Liver (tissue), 9 donors: ENCODE results near the gene CDCA8. TPM values are rescaled to one million over a fixed set of nuclear protein-coding genes. Genes with fewer than 3 reads are reported as not detected.

Source experiments
- DNase-seq: peaks from one replicate; pipeline ENCODE4 v3.0.0-alpha.2; 2017; ENCODE audit warnings: low spot score
- H3K27ac ChIP-seq, 2 donors: one replicate each; pipeline ENCODE4 v1.7.0; 2013; ENCODE audit warnings: inconsistent platforms in 2 of 2, low read length in 2 of 2, control low read depth in 1 of 2, low read depth in 1 of 2, mild to moderate bottlenecking in 1 of 2
- H3K27me3 ChIP-seq, 4 donors: one replicate each; pipeline versions ENCODE4 v1.6.1 to v1.7.0; 2013; ENCODE audit warnings: low read length in 3 of 4, inconsistent platforms in 1 of 4, mild to moderate bottlenecking in 1 of 4, moderate library complexity in 1 of 4; ENCODE audit not compliant: control insufficient read depth in 4 of 4, insufficient read depth in 4 of 4
- H3K36me3 ChIP-seq, 4 donors: one replicate each; pipeline versions ENCODE4 v1.6.1 to v1.7.0; 2013; ENCODE audit warnings: low read length in 3 of 4, mild to moderate bottlenecking in 3 of 4, low read depth in 1 of 4, moderate library complexity in 1 of 4; ENCODE audit not compliant: control insufficient read depth in 4 of 4, insufficient read depth in 3 of 4
- H3K4me1 ChIP-seq, 4 donors: one replicate each; pipeline versions ENCODE4 v1.6.1 to v1.7.0; 2013; ENCODE audit warnings: low read length in 3 of 4, mild to moderate bottlenecking in 3 of 4, moderate library complexity in 1 of 4; ENCODE audit not compliant: control insufficient read depth in 4 of 4, insufficient read depth in 4 of 4
- H3K4me3 ChIP-seq, 3 donors: one replicate each; pipeline versions ENCODE4 v1.6.1 to v1.7.0; 2013; ENCODE audit warnings: low read length in 3 of 3, control low read depth in 1 of 3, low read depth in 1 of 3, mild to moderate bottlenecking in 1 of 3
- H3K9ac ChIP-seq, 2 donors: one replicate each; pipeline ENCODE4 v1.7.0; 2013; ENCODE audit warnings: low read length in 2 of 2, mild to moderate bottlenecking in 2 of 2, moderate library complexity in 2 of 2, control low read depth in 1 of 2, low read depth in 1 of 2
- H3K9me3 ChIP-seq, 4 donors: one replicate each; pipeline versions ENCODE4 v1.6.1 to v1.7.0; 2013; ENCODE audit warnings: low read length in 3 of 4; ENCODE audit not compliant: control insufficient read depth in 4 of 4
- EGR1 ChIP-seq, 2 donors: IDR thresholded peaks; 2 replicates each; pipeline ENCODE4 v1.6.1; 2016 to 2018; ENCODE audit warnings: antibody characterized with exemption in 2 of 2, low read depth in 2 of 2
- FOXA1 ChIP-seq: IDR thresholded peaks from 2 replicates; pipeline ENCODE4 v1.6.1; 2016; ENCODE audit warnings: antibody characterized with exemption
- FOXA2 ChIP-seq: IDR thresholded peaks from 2 replicates; pipeline ENCODE4 v1.6.1; 2016; ENCODE audit warnings: antibody characterized with exemption
- GABPA ChIP-seq, 2 donors: IDR thresholded peaks in 1 of 2; conservative IDR thresholded peaks in 1 of 2; 2 replicates each; pipeline ENCODE4 v1.6.1; 2016; ENCODE audit warnings: antibody characterized with exemption in 2 of 2, mild to moderate bottlenecking in 1 of 2, moderate library complexity in 1 of 2
- HNF4A ChIP-seq, 2 donors: conservative IDR thresholded peaks; 2 replicates each; pipeline ENCODE4 v1.6.1; 2016; ENCODE audit warnings: antibody characterized with exemption in 2 of 2, mild to moderate bottlenecking in 2 of 2
- HNF4G ChIP-seq: IDR thresholded peaks from 2 replicates; pipeline ENCODE4 v1.6.1; 2016; ENCODE audit warnings: antibody characterized with exemption
- JUND ChIP-seq, 2 donors: IDR thresholded peaks; 2 replicates each; pipeline ENCODE4 v1.6.1; 2016; ENCODE audit warnings: antibody characterized with exemption in 2 of 2
- NR2F2 ChIP-seq: IDR thresholded peaks from 2 replicates; pipeline ENCODE4 v1.6.1; 2016; ENCODE audit warnings: antibody characterized with exemption
- RAD21 ChIP-seq, 2 donors: IDR thresholded peaks; 2 replicates each; pipeline ENCODE4 v1.6.1; 2016; ENCODE audit warnings: antibody characterized with exemption in 2 of 2, mild to moderate bottlenecking in 2 of 2
- RXRA ChIP-seq, 2 donors: IDR thresholded peaks; 2 replicates each; pipeline ENCODE4 v1.6.1; 2017 to 2018; ENCODE audit warnings: antibody characterized with exemption in 2 of 2, mild to moderate bottlenecking in 1 of 2
- TAF1 ChIP-seq: conservative IDR thresholded peaks from 2 replicates; pipeline ENCODE4 v1.6.1; 2016; ENCODE audit warnings: antibody characterized with exemption, mild to moderate bottlenecking
- YY1 ChIP-seq: IDR thresholded peaks from 2 replicates; pipeline ENCODE4 v1.6.1; 2016; ENCODE audit warnings: antibody characterized with exemption, mild to moderate bottlenecking
- WGBS: extraction: QIAGEN DNeasy Blood & Tissue Kit; methylation state at CpG from one replicate; pipeline ENCODE4 v1.1.7; 2013; 5-methylcytosine and 5-hydroxymethylcytosine counted together
- polyA plus RNA-seq, 2 donors: library from polyadenylated mRNA; stranded (reverse) in 1 of 2; unstranded in 1 of 2; fragments of 200-250 nt in 1 of 2; fragments of >200 nt in 1 of 2; fragmentation: Nextera tagmentation in 1 of 2; extraction: Ambion mirVana in 1 of 2; gene quantifications; one replicate each; pipeline versions ENCODE4 v1.2.1 to v1.2.3, GENCODE V29; 2013 to 2015
- total RNA-seq, 2 donors: library from RNA; depleted of rRNA; stranded (reverse); fragments of >200 nt; gene quantifications; one replicate each; pipeline ENCODE4 v1.2.3, GENCODE V29; 2014
- TF ChIP-seq, protein P1 (sequence below): IDR thresholded peaks from 2 replicates; pipeline ENCODE4 v1.6.1; 2016; ENCODE audit warnings: antibody characterized with exemption, mild to moderate bottlenecking
- TF ChIP-seq, protein P2 (sequence below): IDR thresholded peaks from 2 replicates; pipeline ENCODE4 v1.6.1; 2016; ENCODE audit warnings: antibody characterized with exemption
- TF ChIP-seq, protein P3 (sequence below): IDR thresholded peaks from 2 replicates; pipeline ENCODE4 v1.6.1; 2016; ENCODE audit warnings: antibody characterized with exemption
- TF ChIP-seq, protein P4 (sequence below): IDR thresholded peaks from 2 replicates; pipeline ENCODE4 v1.6.1; 2016; ENCODE audit warnings: antibody characterized with exemption
- donor health status: healthy.
- donor health status: healthy.
- donor health status: healthy.
- donor health status: healthy.
- donor health status: healthy.

CDCA8 gene
- total and polyA plus RNA-seq, 4 donors = 0.25 to 16.5 (median 1.4) TPM

DNA sequence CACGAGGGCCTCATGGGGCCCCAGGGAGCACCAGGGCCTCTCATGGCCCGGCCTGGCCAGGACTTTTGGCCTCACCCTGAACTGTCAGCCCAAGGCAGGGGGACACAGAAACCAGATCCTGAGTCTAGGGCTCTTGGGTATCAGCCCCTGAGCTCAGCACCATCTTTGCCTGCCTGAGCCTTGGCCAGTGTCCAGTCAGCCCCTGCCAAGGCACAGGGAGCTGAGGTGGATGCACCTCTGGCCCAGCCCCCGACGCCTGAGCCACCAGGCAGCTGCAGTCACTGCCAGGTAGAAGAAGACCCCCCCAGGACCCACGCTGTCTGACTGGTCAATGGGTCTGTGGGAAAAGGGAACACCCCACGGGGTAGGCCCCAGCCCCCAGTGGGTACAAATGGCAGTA is 25.3 kb downstream of the CDCA8 start:
- WGBS = 89% methylated on average over 6 of the region's 6 CpGs

DNA sequence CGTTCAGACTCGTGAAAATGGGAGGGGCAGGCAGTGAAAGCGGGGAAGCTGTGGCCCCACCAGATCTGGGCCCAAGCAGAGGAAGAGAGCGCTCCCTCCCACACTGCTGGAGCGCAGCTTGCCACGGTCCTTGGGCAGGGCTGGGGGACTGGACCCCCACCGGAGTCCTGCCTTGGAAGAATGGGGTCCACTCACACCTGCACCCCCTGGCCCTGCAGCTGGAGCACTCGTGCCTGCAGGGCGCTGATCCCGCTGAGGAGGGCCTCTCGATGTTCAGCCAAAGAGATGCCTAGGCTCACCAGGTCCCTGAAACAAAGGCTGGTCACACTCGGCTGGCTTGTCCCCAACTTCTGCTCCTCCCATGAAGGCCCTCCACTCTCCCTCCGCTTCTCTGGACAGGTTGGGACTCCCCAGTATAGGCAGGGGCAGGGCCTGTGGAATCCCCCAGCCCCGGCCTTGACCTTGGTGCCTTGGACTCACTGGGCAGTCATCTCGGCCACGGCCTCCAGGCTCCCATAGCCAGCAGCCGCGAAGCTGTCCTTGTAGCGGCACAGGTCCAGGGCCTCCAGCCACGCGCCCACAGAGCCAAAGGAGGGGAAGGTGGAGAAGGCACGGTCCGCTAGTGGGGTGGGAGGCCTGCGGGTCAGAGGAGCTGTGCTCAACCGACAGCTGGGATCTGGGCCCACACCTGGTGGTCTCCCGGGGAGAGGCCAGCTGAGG is 26.0 kb downstream of the CDCA8 start:
- H3K27me3 ChIP-seq = no peaks in the 10 kb centered on the region
- H3K9ac ChIP-seq = no peak overlapping the region
- H3K36me3 ChIP-seq = no peaks in the 10 kb centered on the region
- H3K4me3 ChIP-seq = no peak overlapping the region
- no peak for DNase-seq
- H3K9me3 ChIP-seq = no peaks in the 10 kb centered on the region
- 90% methylated on average over 26 of the region's 26 CpGs for WGBS
- H3K27ac ChIP-seq = no peak overlapping the region
- H3K4me1 ChIP-seq = no peaks in the 10 kb centered on the region
- TF ChIP-seq GABPA (IDR thresholded peaks at IDR 0.05 in 1 of 2, conservative IDR thresholded peaks at IDR 0.05 in 1 of 2) (no peak), YY1 (no peak), HNF4A (conservative IDR thresholded peaks at IDR 0.05) (no peak), TAF1 (no peak), RAD21 (IDR thresholded peaks at IDR 0.05) (no peak), RXRA (IDR thresholded peaks at IDR 0.05) (no peak), FOXA2 (no peak), HNF4G (no peak), FOXA1 (no peak), EGR1 (IDR thresholded peaks at IDR 0.05; ENCODE audit: low read depth in 2 of 2) (no peak), NR2F2 (no peak), JUND (IDR thresholded peaks at IDR 0.05) (no peak)
- TF ChIP-seq, protein P1, sequence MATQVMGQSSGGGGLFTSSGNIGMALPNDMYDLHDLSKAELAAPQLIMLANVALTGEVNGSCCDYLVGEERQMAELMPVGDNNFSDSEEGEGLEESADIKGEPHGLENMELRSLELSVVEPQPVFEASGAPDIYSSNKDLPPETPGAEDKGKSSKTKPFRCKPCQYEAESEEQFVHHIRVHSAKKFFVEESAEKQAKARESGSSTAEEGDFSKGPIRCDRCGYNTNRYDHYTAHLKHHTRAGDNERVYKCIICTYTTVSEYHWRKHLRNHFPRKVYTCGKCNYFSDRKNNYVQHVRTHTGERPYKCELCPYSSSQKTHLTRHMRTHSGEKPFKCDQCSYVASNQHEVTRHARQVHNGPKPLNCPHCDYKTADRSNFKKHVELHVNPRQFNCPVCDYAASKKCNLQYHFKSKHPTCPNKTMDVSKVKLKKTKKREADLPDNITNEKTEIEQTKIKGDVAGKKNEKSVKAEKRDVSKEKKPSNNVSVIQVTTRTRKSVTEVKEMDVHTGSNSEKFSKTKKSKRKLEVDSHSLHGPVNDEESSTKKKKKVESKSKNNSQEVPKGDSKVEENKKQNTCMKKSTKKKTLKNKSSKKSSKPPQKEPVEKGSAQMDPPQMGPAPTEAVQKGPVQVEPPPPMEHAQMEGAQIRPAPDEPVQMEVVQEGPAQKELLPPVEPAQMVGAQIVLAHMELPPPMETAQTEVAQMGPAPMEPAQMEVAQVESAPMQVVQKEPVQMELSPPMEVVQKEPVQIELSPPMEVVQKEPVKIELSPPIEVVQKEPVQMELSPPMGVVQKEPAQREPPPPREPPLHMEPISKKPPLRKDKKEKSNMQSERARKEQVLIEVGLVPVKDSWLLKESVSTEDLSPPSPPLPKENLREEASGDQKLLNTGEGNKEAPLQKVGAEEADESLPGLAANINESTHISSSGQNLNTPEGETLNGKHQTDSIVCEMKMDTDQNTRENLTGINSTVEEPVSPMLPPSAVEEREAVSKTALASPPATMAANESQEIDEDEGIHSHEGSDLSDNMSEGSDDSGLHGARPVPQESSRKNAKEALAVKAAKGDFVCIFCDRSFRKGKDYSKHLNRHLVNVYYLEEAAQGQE = no peak
- TF ChIP-seq, protein P2, sequence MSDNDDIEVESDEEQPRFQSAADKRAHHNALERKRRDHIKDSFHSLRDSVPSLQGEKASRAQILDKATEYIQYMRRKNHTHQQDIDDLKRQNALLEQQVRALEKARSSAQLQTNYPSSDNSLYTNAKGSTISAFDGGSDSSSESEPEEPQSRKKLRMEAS = no peak
- TF ChIP-seq, protein P3, sequence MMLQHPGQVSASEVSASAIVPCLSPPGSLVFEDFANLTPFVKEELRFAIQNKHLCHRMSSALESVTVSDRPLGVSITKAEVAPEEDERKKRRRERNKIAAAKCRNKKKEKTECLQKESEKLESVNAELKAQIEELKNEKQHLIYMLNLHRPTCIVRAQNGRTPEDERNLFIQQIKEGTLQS = no peak

More for the DNA sequence above, 25.3 kb downstream of the CDCA8 start:
- no peak for TF ChIP-seq HNF4G
- no peak for TF ChIP-seq GABPA (IDR thresholded peaks at IDR 0.05 in 1 of 2, conservative IDR thresholded peaks at IDR 0.05 in 1 of 2)
- no peak for TF ChIP-seq NR2F2
- TF ChIP-seq YY1 = no peak
- TF ChIP-seq HNF4A (conservative IDR thresholded peaks at IDR 0.05) = no peak
- no peak for TF ChIP-seq RAD21 (IDR thresholded peaks at IDR 0.05)
- no peak for TF ChIP-seq JUND (IDR thresholded peaks at IDR 0.05)
- TF ChIP-seq, protein P4, sequence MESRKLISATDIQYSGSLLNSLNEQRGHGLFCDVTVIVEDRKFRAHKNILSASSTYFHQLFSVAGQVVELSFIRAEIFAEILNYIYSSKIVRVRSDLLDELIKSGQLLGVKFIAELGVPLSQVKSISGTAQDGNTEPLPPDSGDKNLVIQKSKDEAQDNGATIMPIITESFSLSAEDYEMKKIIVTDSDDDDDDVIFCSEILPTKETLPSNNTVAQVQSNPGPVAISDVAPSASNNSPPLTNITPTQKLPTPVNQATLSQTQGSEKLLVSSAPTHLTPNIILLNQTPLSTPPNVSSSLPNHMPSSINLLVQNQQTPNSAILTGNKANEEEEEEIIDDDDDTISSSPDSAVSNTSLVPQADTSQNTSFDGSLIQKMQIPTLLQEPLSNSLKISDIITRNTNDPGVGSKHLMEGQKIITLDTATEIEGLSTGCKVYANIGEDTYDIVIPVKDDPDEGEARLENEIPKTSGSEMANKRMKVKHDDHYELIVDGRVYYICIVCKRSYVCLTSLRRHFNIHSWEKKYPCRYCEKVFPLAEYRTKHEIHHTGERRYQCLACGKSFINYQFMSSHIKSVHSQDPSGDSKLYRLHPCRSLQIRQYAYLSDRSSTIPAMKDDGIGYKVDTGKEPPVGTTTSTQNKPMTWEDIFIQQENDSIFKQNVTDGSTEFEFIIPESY = no peak
- no peaks in the 10 kb centered on the region for H3K36me3 ChIP-seq
- no peak overlapping the region for H3K9ac ChIP-seq
- DNase-seq = no peak
- no peak overlapping the region for H3K27ac ChIP-seq
- no peak overlapping the region for H3K4me3 ChIP-seq
- H3K4me1 ChIP-seq = no peaks in the 10 kb centered on the region
- no peaks in the 10 kb centered on the region for H3K9me3 ChIP-seq
- H3K27me3 ChIP-seq = no peaks in the 10 kb centered on the region
